Kidney (tissue), 14 donors: ENCODE data around the gene CGB8. TPM values are rescaled to one million over a fixed set of nuclear protein-coding genes. Genes with fewer than 3 reads are reported as not detected.

ENCODE experiments used
- DNase-seq, 5 donors: peaks; one replicate each; pipeline ENCODE4 v3.0.0-alpha.2; 2013 to 2020
- FAIRE-seq: peaks from 2 replicates; lab custom pipeline; 2012; peaks lifted over from hg19 to GRCh38; lab: Jason Lieb, UNC
- H3K27ac ChIP-seq, 2 donors: one replicate each; pipeline ENCODE4 v1.7.0; 2013; ENCODE audit warnings: low read depth in 2 of 2, low read length in 2 of 2, inconsistent platforms in 1 of 2
- H3K27me3 ChIP-seq: one replicate; pipeline ENCODE4 v1.7.1; 2013; ENCODE audit warnings: low read length, inconsistent platforms; ENCODE audit not compliant: control insufficient read depth, insufficient read depth
- H3K36me3 ChIP-seq, 3 donors: one replicate each; pipeline versions ENCODE4 v1.7.0 to v1.7.1; 2013; ENCODE audit warnings: low read length in 3 of 3, control low read depth in 1 of 3, inconsistent platforms in 1 of 3; ENCODE audit not compliant: insufficient read depth in 3 of 3, control insufficient read depth in 2 of 3
- H3K4me1 ChIP-seq, 3 donors: one replicate each; pipeline versions ENCODE4 v1.7.0 to v1.7.1; 2013; ENCODE audit warnings: low read length in 3 of 3, inconsistent platforms in 1 of 3, low read depth in 1 of 3; ENCODE audit not compliant: control insufficient read depth in 2 of 3, insufficient read depth in 2 of 3
- H3K4me3 ChIP-seq, 3 donors: one replicate each; pipeline versions ENCODE4 v1.7.0 to v1.8.1; 2013; ENCODE audit warnings: low read length in 3 of 3, control low read depth in 1 of 3, inconsistent platforms in 1 of 3
- H3K9ac ChIP-seq, 3 donors: one replicate each; pipeline versions ENCODE4 v1.7.0 to v1.7.1; 2013; ENCODE audit warnings: low read length in 3 of 3, control low read depth in 1 of 3, inconsistent platforms in 1 of 3
- H3K9me3 ChIP-seq, 3 donors: one replicate each; pipeline versions ENCODE4 v1.7.0 to v1.7.1; 2013; ENCODE audit warnings: low read length in 3 of 3, control low read depth in 1 of 3, inconsistent platforms in 1 of 3; ENCODE audit not compliant: control insufficient read depth in 2 of 3, insufficient read depth in 1 of 3
- CTCF ChIP-seq: IDR thresholded peaks from 3 replicates; pipeline ENCODE4 v1.5.1; 2012; ENCODE audit warnings: mild to moderate bottlenecking, moderate library complexity, borderline replicate concordance; ENCODE audit not compliant: insufficient read depth; ENCODE audit errors: extremely low read depth
- intact Hi-C: fragments of 100-400 bp; cut with DNase I; formaldehyde crosslinking; loops from one replicate; pipeline ENCODE4 v1.11.1; 2022
- polyA plus RNA-seq: library from polyadenylated mRNA; stranded (reverse); fragments of 350-450 nt; fragmentation: Illumina TruSeq; extraction: RNeasy Lipid Tissue Mini Kit (QIAGEN cat#74804); gene quantifications from one replicate; pipeline ENCODE4 v1.2.3, GENCODE V29; 2014; ENCODE audit warnings: low read depth, low replicate concordance; ENCODE audit not compliant: insufficient read depth
- total RNA-seq: library from RNA; stranded (reverse); fragmentation: NEBNext Ultra II Directional; extraction: Animal tissue kit (Norgen Biotek cat#: 25700); gene quantifications from one replicate; pipeline ENCODE4 v1.2.1, GENCODE V29; 2021
- donor health status: control.
- donor health status: control.
- donor health status: control.
- donor health status: control.
- donor health status: control.
- donor health status: DM: yes; HTN: yes; CAD: no.
- donor health status: Normal renal cell carcinoma (clear cell type).

The CGB8 gene
- total and polyA plus RNA-seq, 2 donors from 2014 or later = not detected

DNA sequence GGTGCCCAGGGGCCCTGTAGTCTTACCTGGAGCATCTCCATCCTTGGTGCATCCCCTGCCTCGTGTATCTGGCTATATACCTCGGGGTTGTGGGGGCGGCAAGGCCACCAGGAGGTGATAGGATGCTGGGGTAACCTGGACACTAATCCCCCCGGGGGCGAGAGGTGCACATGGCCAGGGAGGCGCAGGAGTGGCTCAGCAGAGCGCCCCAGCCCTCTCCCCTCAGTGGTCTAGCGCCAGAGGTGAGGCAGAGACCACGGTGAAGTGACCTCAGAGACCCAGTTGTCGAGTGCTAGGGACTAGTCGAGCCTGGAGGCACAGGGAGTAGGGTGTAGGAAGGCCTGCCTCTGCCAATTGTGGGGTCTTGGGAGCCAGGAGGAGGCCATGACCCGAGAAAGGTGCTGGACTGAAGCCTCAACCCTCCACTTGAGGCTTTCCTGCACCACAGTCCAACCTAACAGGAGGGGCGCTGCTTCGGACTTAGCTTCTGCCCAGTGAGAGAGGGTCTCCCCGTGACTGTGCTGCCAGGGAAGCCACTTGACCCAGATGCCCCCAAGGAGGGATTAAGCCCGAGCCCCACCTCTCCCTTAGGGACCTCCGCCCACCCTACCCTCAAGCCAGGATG lies 31.8 kb downstream of the CGB8 start, which contains the start of gene LHB:
Gene LHB (minus strand): TSS at position 51 of the 625 bp plus-strand sequence. CDS start 10 bp downstream, at position 41.
- H3K9me3 ChIP-seq = no peaks in the 10 kb centered on the region
- H3K4me3 ChIP-seq = peak within 1 kb of the TSS in 2 of 3 donors; percentile 30 to 46
- FAIRE-seq (no peak), DNase-seq (peak in 1 of 5 donors; percentile 13)
- TF ChIP-seq CTCF = no peak
- peaks cover 0 to 6% (median 0%) of the 10 kb centered on the region in 3 donors for H3K4me1 ChIP-seq
- no peaks in the 10 kb centered on the region for H3K27me3 ChIP-seq
- no peak within 1 kb of the TSS for H3K27ac ChIP-seq
- no peak within 1 kb of the TSS for H3K9ac ChIP-seq
- peaks cover 0 to 2% (median 0%) of the 10 kb centered on the region in 3 donors for H3K36me3 ChIP-seq
- intact Hi-C loops = no loop called here

- H3K9ac ChIP-seq = no peak overlapping the region
- H3K27me3 ChIP-seq = no peaks in the 10 kb centered on the region
- peaks cover 0 to 6% (median 0%) of the 10 kb centered on the region in 3 donors for H3K4me1 ChIP-seq
- DNase-seq (no peak), FAIRE-seq (no peak)
- intact Hi-C loops = no loop called here
- H3K9me3 ChIP-seq = no peaks in the 10 kb centered on the region
- H3K4me3 ChIP-seq = no peak overlapping the region
- peaks cover 0 to 5% (median 0%) of the 10 kb centered on the region in 3 donors for H3K36me3 ChIP-seq
- no peak for TF ChIP-seq CTCF
- no peak overlapping the region for H3K27ac ChIP-seq
Observed at GRCh38 chr19:49016067-49016839, 32.7 kb downstream of the CGB8 start.

- TF ChIP-seq CTCF = no peak
- Histone ChIP-seq H3K9me3 (no peaks in the 10 kb centered on the region), H3K27me3 (no peaks in the 10 kb centered on the region), H3K9ac (no peak overlapping the region), H3K4me3 (no peak overlapping the region), H3K27ac (no peak overlapping the region), H3K4me1 (peaks cover 0 to 6% (median 0%) of the 10 kb centered on the region in 3 donors), H3K36me3 (peaks cover 0 to 10% (median 2%) of the 10 kb centered on the region in 3 donors)
- intact Hi-C loops = no loop called here
- DNase-seq = no peak
- no peak for FAIRE-seq
Observed at GRCh38 chr19:49014870-49015255, 34.0 kb downstream of the CGB8 start.
